ENCODE data around the gene SORBS1. TPM values are rescaled to one million over a fixed set of nuclear protein-coding genes. Genes with fewer than 3 reads are reported as not detected.

Gene SORBS1
- total and polyA plus RNA-seq, 2 donors (not counting 3 experiments of a cell fraction or from before 2014, with no cell fraction given): 2.0 to 7.9 TPM

GRCh38 chr10:95579835-95580535 lies 18.8 kb upstream of the SORBS1 start:
- H2AFZ ChIP-seq (ENCODE audit: low read depth, low read length): no peak overlapping the region
- peaks cover 19 to 21% of the 10 kb centered on the region in 2 experiments for H3K27me3 ChIP-seq (ENCODE audit: control insufficient read depth in 2 of 2, insufficient read depth in 2 of 2, low read length in 2 of 2)
- H3K27ac ChIP-seq (ENCODE audit: insufficient read depth, low read depth, low read length): no peak overlapping the region
- H3K9me3 ChIP-seq (replicated peaks; ENCODE audit: control insufficient read depth, insufficient read depth, low read length): no peaks in the 10 kb centered on the region
- H3K4me1 ChIP-seq (ENCODE audit: control insufficient read depth, extremely low read depth, insufficient read depth, low read length): no peaks in the 10 kb centered on the region
- DNase-seq (ENCODE audit: low read depth, low spot score) (no peak), FAIRE-seq (no peak)
- CTCF ChIA-PET: interaction anchor here (0.9 to 2.0 kb wide), 2 partner anchors 10 to 72 kb away, joined by 3 to 10 read pairs; no protein-coding TSS in a partner anchor
- TF ChIP-seq CTCF (IDR thresholded peaks at IDR 0.05; ENCODE audit: extremely low read depth in 1 of 2, insufficient read depth in 1 of 2, low read depth in 1 of 2, low read length in 2 of 2) (no peak), JUN (IDR thresholded peaks at IDR 0.05; ENCODE audit: borderline replicate concordance, insufficient read depth, insufficient read length, low read depth) (no peak), POLR2AphosphoS5 (IDR thresholded peaks at IDR 0.05; ENCODE audit: insufficient read depth, low read depth, low read length) (no peak), MAX (IDR thresholded peaks at IDR 0.05; ENCODE audit: insufficient read depth, insufficient read length) (no peak), FOS (IDR thresholded peaks at IDR 0.05; ENCODE audit: borderline replicate concordance, insufficient read depth, low read length) (no peak), EZH2 (IDR thresholded peaks at IDR 0.05; ENCODE audit: borderline replicate concordance, low read depth, low read length, severe bottlenecking) (no peak), GATA2 (IDR thresholded peaks at IDR 0.05; ENCODE audit: insufficient read depth, insufficient read length, low read depth, low read length) (no peak), MYC (IDR thresholded peaks at IDR 0.05; ENCODE audit: low read depth, low read length) (no peak), POLR2A (IDR thresholded peaks at IDR 0.05; ENCODE audit: low read depth, low read length) (no peak)
- H3K9ac ChIP-seq (replicated peaks; ENCODE audit: extremely low read depth, insufficient read depth, low read length): no peak overlapping the region
- dilution Hi-C loops (cut with MboI; ENCODE audit: extremely low pct_ligation_motif_present, low sequenced_read_pairs) (loop anchor here (25.0 kb wide), 1 partner anchor 168 kb away; no protein-coding TSS in a partner anchor), intact Hi-C loops (cut with micrococcal nuclease) (no loop called here)
- no peak overlapping the region for H3K4me2 ChIP-seq (ENCODE audit: insufficient read depth, low read length)
- no peaks in the 10 kb centered on the region for H3K36me3 ChIP-seq (ENCODE audit: control insufficient read depth in 2 of 2, extremely low read depth in 1 of 2, insufficient read depth in 2 of 2, low read length in 2 of 2)
- POLR2A ChIA-PET: no interaction called here
- H3K4me3 ChIP-seq (replicated peaks in 1 of 3; ENCODE audit: insufficient read depth in 1 of 3, low read depth in 1 of 3, low read length in 3 of 3): no peak overlapping the region
- no peaks in the 10 kb centered on the region for H3K79me2 ChIP-seq (ENCODE audit: control insufficient read depth, insufficient read depth, low read length)
- H4K20me1 ChIP-seq (replicated peaks; ENCODE audit: control insufficient read depth, extremely low read depth, insufficient read depth, low read length): no peaks in the 10 kb centered on the region
- no TSS peak for BruUV-seq (replicated peaks)
- H3K9me1 ChIP-seq (replicated peaks; ENCODE audit: control insufficient read depth, extremely low read depth, insufficient read depth, low read length): no peaks in the 10 kb centered on the region

All from endothelial cell of umbilical vein (primary cell).